HG03060 (cell line): ENCODE data around the gene ZNF888.
A peak's percentile ranks its signal among the peaks of the same experiment; 100 is the strongest.
"Not testable (repeated sequence)": the region's sequence is repeated elsewhere in the genome, so short reads cannot be mapped to it uniquely, and the experiment has no call there.

Source experiments
- ATAC-seq: cut with Tn5 transposase; IDR thresholded peaks from one replicate; pipeline ENCODE4 v1.9.1; 2021; ENCODE audit warnings: low read depth, moderate number of reproducible peaks; ENCODE audit not compliant: unreplicated experiment

Gene ZNF888

GRCh38 chr19:52942386-52943133, 19.3 kb upstream of the ZNF888 start:
- ATAC-seq: no peak

GRCh38 chr19:52941941-52942385, 18.7 kb upstream of the ZNF888 start:
- no peak for ATAC-seq

GRCh38 chr19:52941523-52941922, 18.3 kb upstream of the ZNF888 start:
- ATAC-seq: not testable (repeated sequence)

- ATAC-seq: not testable (repeated sequence)
These were observed 17.7 kb upstream of the ZNF888 start for GRCh38 chr19:52940905-52941304.

GRCh38 chr19:52938761-52939160, 15.5 kb upstream of the ZNF888 start:
- ATAC-seq: no peak

- no peak for ATAC-seq
These were observed 13.7 kb upstream of the ZNF888 start for GRCh38 chr19:52936954-52937325.

GRCh38 chr19:52936151-52936953, 13.1 kb upstream of the ZNF888 start:
- ATAC-seq: no peak

- ATAC-seq: no peak
These were observed 12.2 kb upstream of the ZNF888 start for GRCh38 chr19:52935434-52935833.

GRCh38 chr19:52924641-52925040, 1.4 kb upstream of the ZNF888 start:
- ATAC-seq: not testable (repeated sequence)

GRCh38 chr19:52923778-52924593, 758 bp upstream of the ZNF888 start:
- no peak for ATAC-seq

- ATAC-seq: no peak
These were observed 5.7 kb downstream of the ZNF888 start for GRCh38 chr19:52917531-52917930.

- ATAC-seq: no peak
These were observed 12.6 kb downstream of the ZNF888 start for GRCh38 chr19:52910648-52911047.

- not testable (repeated sequence) for ATAC-seq
These were observed 19.0 kb downstream of the ZNF888 start for GRCh38 chr19:52904052-52904780.

- no peak for ATAC-seq
These were observed 21.4 kb downstream of the ZNF888 start for GRCh38 chr19:52901842-52902241.

- ATAC-seq: not testable (repeated sequence)
These were observed 24.6 kb downstream of the ZNF888 start for GRCh38 chr19:52898596-52898995.

GRCh38 chr19:52898101-52898500, 25.1 kb downstream of the ZNF888 start:
- ATAC-seq: no peak

- peak; percentile 85 for ATAC-seq
These were observed 25.9 kb downstream of the ZNF888 start, which contains the start of gene ZNF320 for GRCh38 chr19:52897138-52897935. ZNF320 (minus strand) TSS chr19:52897635; CDS start chr19:52890255, 7,380 bp downstream.

- ATAC-seq: peak; percentile 10
These were observed 26.6 kb downstream of the ZNF888 start for GRCh38 chr19:52896431-52897137.

- no peak for ATAC-seq
These were observed 31.9 kb downstream of the ZNF888 start for GRCh38 chr19:52891336-52891735.
